ENCODE measurements around the gene BPI.
A peak's percentile ranks its signal among the peaks of the same experiment; 100 is the strongest.
"Not testable (repeated sequence)": the region's sequence is repeated elsewhere in the genome, so short reads cannot be mapped to it uniquely, and the experiment has no call there.

Gene BPI

DNA sequence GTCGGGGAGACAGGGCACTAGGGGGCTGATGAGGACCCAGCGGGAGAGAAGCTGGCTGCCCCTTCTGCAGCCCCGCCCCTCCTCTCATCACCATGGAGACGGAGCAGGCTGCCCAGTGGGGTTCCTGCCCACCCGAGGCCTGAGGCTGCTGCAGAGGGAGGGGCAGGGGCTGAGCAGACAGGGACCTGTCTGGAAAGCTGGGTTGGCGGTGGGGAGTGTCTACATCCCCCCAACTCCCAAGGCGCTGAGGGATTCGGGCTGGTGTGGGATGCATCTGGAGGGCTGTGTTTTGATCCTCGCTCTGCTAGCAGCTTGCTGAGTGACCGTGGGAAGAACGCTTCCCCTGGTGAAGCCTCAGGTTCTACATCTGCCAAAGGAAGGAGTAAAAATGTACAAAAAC lies 1.2 kb upstream of the BPI start:
- DNase-seq (ENCODE audit: low read depth in 2 of 3, low spot score in 1 of 3) = no peak

DNA sequence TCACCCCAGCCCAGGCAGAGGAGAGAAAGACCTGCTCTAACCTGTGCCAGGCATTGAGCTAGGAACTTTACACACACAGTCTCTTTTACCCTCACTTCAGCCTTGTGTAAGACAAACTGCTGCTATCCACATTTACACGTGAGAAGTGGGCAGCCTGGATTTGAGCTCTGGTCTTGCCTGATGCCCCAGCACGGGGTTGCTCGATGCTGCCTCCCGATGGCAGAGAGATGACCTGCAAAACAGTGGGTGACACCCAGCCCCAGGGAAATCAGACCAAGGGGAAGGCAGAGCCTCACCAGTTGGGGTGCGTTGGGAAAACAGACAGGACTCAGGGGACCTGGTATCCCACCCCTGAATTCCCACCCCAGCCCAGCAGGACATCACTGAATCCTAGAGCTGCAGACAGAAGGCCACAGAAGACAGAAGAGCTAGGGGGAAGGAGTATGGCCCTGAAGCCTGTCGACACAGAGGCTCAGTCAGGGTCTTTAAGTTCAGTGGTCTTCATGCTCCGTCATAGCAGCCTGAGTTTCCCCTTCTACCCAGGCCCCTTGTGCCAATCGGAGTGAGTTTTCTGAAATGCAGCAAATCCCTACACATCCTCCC lies 990 bp downstream of the BPI start:
- peak in 1 of 3 donors; percentile 8 for DNase-seq (ENCODE audit: low read depth in 2 of 3, low spot score in 1 of 3)

DNA sequence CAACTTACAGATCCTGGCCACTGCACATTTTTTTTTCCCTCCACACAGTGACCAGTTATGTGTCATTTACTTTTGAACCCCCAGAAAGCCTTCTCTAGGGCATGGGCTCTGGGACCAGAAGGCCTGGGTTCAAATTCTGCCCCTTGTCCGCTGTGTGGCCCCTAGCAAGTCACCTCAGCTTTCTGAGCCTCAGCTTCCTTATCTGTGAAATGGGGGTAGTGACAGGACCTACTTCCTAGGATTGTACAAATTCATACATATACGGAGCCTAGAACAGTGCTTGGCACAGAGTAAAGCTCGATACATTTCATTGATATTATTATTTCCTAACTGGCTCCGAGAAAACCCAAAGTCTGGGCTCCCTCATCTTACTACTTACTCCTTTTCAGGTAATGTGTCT lies 1.6 kb downstream of the BPI start:
- DNase-seq (ENCODE audit: low read depth in 2 of 3, low spot score in 1 of 3) = no peak

DNA sequence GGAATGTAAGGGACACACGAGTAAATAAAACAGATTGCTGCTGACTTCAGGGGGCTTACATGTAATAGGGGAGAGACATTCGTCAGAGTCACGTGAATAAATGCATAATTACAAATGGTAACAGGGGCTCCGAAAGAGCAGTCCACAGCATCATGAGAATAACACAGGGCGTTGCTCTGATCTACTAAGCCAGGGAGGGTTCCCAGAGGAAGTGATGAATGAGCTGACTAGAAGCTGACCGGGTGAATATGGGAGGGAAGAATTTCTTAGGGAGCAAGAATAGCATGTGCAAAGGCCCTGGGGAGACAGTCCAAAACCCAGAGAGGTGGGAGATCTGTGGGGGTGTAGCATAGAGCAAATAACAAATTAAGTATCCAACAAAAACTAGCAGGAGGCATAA lies 2.4 kb downstream of the BPI start:
- DNase-seq (ENCODE audit: low read depth in 2 of 3, low spot score in 1 of 3) = no peak

DNA sequence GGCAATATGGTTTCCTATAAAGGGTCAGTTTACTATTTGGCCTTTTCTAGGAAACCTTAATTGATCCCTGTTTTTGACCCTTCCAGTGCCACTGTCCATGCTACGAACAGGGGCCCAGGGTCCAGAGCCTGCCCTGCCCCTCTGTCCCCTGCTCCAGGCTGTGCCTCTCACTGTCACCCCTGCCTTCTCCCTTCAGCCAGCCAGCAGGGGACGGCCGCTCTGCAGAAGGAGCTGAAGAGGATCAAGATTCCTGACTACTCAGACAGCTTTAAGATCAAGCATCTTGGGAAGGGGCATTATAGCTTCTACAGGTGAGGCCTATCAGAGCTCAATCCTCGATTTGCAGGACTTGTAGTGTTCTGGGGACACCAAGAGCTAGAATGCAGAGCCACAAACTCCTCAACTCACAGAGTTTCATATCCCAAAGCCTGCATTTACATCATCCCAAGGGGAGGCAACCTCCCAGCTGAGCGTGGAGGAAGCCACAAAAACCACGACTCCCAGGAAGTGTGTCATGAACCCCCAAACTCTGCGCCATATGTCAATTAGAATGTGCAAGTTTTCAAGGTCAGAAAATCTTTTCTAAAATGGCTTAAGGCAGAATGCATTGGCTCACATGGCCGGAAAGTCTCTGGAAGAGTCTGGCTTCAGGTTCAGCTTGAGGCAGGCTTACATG lies 3.6 kb downstream of the BPI start:
- no peak for DNase-seq (ENCODE audit: low read depth in 2 of 3, low spot score in 1 of 3)

DNA sequence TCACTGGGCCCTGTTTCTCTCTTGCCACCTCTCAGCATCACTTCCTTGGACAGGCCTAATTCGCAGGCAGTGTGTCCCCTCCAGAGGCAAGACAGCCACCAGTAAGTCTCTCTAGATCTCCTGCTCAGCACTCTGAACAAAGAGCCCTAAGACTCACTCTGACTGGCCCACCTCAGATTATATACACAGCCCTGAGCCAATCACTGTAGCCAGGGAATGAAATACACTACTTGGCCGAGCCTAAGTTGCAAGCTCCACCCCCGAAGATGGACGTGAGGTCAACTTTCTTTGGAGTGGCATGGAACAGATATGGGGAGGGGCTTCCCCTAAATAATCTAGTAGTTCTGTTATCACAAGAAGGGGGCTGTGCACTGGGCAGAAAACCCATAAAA lies 4.1 kb downstream of the BPI start:
- no peak for DNase-seq (ENCODE audit: low read depth in 2 of 3, low spot score in 1 of 3)

DNA sequence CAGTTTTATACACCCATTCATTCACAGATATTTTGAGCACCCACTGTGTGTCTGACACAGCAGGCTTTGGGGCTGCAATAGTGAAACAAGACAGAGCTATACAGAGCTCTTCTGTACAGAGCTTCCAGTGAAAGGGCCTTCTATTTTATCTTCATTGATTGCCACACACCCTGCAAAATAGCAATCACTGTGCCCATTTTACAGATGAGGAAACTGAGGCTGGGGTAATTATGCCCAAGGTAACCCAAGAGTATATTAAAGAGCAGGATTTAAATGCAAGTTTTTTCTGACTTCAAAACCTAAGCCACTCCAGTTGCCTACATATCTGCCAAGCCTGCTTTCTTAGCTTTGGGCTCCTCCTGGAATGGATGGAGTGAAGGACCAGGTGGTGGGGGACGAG lies 4.5 kb downstream of the BPI start:
- no peak for DNase-seq (ENCODE audit: low read depth in 2 of 3, low spot score in 1 of 3)

DNA sequence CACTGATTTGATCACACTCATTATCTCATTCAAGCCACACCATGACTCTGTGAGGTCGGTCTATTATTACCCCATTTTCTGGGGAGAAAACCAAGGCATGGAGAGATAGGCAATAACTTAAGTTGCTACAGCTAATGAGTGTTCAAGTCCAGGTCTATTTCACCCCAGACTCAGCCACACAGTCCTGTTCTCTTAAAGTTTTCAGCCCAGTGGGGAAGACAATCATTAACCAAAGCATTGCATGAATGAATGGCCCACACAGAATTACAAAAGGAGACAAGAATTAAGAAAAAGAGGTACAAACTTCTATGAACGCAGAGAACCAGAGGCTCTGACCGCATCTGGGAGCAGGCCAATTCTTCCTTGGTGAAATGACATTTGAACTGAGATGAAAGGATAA lies 7.1 kb downstream of the BPI start:
- no peak for DNase-seq (ENCODE audit: low read depth in 2 of 3, low spot score in 1 of 3)

DNA sequence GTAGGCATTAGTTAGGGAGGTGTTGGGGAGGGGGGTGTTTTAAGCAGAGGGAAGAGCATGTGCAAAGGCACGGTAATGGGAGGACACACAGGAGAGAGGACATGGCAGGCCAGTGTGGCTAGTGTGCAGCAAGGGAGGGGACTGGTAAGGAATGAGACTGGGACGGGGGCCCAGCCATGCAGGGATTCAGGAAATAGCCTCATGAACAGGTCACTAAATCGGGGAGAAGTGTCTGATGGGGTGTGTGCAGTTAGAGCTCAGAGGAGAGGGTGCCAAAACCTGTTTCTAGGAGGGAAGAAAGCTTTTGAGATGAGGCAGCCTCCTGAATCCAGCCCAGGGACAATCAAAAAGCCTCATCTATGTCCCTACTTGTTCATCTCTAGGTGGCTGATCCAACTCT lies 7.5 kb downstream of the BPI start:
- no peak for DNase-seq (ENCODE audit: low read depth in 2 of 3, low spot score in 1 of 3)

DNA sequence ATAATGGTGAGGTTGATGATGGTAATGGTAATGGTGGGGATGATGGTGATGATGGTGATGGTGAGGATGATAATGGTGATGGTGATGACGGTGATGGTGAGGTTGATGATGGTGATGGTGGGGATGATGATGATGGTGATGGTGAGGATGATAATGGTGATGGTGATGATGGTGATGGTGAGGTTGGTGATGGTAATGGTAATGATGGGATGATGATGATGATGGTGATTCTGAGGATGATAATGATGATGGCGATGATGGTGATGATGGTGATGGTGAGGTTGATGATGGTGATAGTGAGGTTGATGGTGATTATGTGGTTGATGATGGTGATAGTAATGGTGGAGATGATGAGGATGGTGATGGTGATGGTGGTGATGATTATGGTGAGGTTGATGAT lies 9.7 kb downstream of the BPI start:
- DNase-seq (ENCODE audit: low read depth in 2 of 3, low spot score in 1 of 3) = no peak

DNA sequence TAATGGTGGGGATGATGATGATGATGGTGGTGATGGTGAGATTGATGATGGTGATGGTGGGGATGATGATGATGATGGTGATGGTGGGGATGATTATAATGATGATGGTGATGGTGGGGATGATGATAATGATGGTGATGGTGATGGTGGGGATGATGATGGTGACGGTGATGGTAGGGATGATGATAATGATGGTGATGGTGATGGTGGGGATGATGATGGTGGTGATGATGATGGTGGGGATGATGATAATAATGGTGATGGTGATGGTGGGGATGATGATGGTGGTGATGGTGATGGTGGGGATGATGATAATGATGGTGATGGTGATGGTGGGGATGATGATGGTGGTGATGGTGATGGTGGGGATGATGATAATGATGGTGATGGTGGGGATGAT lies 10.4 kb downstream of the BPI start:
- not testable (repeated sequence) for DNase-seq (ENCODE audit: low read depth in 2 of 3, low spot score in 1 of 3)

DNA sequence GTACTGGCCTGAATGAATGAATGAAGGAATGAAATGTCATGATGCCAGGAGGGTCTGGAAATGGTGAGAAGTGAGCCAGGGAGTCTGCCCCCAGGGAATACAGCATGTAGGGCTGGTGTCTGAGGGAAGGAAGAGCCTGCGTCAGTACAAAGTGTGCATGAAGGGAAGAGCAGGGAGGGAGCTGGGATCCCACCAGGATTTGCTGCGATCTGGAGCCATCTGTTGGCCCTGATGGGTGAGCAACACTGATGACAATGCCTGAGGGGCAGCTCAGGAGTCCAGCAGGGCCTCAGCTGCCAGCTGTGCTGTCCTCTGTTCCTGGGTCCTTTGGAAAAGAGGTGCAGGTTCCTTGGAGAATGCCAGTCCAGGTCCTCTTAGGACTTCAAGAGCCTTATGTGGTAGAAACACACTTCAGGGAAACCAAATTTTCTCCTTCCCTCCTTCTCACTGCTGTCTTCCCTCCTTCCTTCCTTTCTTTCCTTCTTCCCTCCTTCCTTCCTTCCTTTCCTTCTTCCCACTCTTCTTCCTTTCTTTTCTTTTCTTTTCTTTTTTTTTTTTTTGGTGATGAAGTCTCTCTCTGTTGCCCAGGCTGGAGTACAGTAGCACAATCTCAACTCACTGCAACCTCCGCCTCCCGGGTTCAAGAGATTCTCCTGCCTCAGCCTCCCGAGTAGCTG lies 11.5 kb downstream of the BPI start:
- DNase-seq (ENCODE audit: low read depth in 2 of 3, low spot score in 1 of 3) = no peak

DNA sequence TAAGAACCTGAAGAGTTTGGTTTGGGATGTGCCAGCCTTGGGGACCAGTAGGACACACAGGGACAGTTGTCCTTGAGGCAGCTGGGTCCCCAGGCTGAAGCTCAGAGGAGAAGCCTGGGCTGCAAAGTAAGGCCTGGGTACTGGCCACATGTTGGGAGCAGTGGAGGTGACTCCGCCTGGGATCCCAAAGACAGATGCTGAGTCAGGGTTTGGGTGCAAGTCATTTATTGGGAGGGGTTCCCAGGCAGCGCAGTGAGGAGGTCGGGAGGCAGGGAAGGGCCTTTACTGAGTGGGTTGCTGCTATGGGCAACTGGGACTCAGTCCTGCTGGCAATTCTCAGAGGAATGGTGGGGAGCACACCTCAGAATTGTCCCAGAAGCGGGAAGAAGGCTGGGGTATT lies 12.4 kb downstream of the BPI start:
- DNase-seq (ENCODE audit: low read depth in 2 of 3, low spot score in 1 of 3) = no peak

DNA sequence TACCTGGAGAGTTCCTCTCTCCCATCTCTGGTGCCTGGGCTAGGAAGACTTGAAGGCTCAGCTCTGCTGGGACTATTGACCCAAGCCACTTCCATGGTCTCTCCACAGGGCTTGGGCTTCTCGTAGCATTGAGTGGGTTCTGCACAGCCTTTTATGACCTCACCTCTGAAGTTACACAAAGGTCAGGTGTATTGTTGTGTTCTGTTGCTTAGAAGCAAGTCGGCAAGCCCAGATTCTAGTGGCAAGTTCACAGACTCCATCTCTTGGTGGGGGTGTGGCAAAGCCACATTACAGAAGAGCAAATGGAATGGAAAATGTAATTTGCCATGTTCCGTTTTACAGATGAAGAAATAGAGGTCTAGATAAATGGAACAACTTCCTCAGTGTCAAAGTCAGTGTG lies 13.5 kb downstream of the BPI start:
- no peak for DNase-seq (ENCODE audit: low read depth in 2 of 3, low spot score in 1 of 3)

DNA sequence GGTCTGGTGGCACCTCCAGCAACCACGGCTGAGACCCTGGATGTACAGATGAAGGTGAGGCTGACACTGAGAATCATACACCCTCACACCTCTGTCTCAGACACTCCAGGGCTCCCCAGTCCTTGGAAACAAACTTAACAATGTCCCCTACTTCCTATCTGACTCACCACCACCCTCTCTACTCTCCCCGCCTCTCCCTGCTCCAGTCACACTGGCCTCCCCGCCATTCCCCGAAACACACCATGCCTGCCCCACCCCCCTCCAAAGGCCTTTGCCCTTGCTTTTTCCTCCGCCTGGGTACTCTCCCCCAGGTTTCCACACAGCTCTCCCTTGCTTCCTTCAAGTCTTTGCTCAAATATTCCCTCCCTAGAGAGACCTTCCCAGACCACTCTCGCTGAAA lies 16.3 kb downstream of the BPI start:
- DNase-seq (ENCODE audit: low read depth in 2 of 3, low spot score in 1 of 3) = no peak

DNA sequence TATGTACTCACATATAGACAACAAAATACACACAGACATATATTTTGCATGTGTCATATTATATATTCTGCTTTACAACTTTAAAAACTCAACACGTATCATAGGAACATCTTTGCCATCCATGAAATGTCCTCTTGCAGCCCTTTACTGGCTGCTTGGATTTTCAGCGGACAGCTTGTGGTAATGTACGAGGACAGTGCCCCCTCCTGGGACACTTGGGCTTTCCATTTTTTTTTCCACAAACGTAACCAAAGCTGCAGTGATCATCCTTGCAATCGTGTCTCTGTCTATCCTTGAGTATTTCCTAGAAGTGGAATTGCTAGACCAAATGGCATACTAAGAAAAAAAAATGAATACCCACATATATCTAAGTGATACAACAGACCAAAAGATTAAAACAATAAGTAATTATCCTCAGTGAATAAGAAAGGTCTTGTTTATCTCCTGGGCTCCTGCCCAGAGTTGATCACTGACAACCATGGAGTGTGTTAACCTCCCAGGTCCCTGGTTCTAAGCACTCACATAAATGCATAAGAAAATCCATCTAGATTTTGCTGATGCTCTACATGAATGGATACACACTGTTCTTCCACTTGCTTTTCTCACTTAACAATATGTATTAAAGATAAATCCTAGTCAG lies 18.1 kb downstream of the BPI start:
- DNase-seq (ENCODE audit: low read depth in 2 of 3, low spot score in 1 of 3) = no peak

DNA sequence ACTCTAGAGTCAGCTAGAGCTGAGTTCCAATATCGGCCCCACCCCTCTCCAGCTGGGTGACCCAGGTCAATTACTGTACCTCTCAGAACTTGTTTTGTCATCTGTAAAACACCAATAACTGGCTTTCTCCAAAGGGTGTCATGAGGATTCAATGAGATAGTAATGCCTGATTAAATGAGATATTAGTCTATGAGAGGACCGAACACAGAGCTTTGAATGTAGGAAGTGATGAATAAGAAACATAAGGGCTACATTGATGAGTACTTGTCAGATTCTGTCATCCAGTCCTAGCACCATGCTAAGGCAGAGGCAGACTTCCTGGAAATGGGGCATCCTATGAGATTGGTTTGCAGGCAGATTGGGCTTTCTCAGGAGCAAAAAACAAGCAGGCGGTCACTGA lies 20.2 kb downstream of the BPI start:
- DNase-seq (ENCODE audit: low read depth in 2 of 3, low spot score in 1 of 3) = no peak

DNA sequence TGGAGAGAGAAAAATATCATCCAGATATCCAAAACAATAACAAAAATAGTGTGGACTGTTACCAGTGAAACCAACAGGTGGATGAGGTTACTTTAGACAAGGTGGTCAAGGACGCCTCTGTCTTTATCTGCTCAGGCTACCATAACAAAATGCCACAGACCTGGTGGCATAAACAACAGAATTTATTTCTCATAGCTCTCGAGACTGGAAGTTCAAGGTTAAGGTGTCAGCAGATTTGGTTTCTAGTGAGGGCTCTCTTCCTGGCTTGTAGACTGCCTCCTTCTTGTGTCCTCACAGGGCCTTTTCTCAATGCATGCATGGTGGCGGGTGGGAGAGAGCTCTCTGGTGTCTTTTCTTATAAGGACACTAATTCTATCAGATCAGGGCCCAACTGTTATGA lies 21.2 kb downstream of the BPI start:
- no peak for DNase-seq (ENCODE audit: low read depth in 2 of 3, low spot score in 1 of 3)

DNA sequence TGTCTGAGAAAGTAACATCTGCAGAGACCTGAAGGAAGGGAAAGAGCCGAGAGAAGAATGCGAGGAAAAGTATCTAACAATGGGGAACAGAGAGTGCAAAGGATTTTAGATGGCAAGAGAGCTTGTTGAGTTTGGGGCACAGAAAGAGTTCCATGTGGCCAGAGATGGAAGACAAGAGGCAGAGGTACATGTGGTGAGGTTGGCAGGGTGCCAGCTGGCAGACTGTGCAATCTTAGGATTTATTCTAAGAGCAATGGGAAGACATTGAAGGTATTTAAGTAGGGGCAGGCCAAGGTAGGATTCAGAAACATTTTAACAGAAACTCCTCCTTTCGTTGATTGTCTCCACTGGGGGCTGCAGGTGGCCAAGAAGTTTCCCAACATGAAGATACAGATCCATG lies 21.9 kb downstream of the BPI start:
- no peak for DNase-seq (ENCODE audit: low read depth in 2 of 3, low spot score in 1 of 3)

DNA sequence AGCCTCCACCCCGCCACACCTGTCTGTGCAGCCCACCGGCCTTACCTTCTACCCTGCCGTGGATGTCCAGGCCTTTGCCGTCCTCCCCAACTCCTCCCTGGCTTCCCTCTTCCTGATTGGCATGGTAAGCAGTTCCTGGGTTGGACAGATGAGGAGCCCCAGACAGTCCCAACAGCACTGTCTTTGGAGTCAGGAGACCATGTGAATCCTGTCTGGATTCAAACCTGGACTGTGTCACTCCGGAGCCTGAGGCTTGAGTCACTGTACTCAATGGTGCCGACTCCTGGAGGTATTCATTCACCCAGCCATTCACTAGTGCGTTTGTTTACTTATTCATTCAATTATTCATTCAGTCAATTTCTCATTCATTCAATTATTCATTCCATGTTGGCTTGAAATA lies 22.4 kb downstream of the BPI start:
- no peak for DNase-seq (ENCODE audit: low read depth in 2 of 3, low spot score in 1 of 3)

DNA sequence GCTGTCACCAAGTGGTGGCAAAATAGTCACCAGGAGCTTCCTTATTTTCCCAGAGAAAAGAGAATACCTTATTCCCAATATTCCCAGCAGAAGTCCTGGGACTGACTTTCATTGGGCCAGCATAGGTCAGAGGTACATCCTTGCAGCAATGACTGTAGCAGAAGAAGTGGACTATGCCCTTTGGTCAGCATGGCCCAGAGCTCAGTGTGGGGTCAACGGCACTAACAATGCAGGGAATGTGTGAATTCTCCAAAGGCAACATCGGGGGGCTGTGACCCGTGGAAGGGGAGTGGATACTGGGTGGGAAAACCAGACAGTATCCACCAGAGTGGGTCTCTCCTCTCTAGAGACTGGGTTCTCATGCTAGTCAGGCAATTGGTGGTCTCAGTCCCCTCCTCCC lies 26.7 kb downstream of the BPI start:
- no peak for DNase-seq (ENCODE audit: low read depth in 2 of 3, low spot score in 1 of 3)

DNA sequence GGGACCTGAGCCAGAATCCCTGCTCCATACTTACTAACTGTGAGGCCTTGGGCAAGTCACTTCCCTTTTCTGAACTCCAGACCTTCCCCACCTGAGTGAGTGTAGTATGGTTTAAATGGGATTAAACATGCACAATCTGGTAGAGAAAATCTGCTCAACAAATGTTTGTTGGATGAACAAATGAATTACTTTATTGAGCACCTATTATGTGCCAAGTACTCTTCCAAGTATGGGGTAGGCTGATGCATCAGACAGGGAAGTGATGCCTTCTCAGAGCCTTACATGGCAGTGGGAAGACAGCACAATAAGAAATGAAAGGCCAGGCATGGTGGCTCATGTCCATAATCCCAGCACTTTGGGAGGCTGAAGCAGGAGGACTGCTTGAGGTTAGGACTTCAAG lies 27.3 kb downstream of the BPI start:
- no peak for DNase-seq (ENCODE audit: low read depth in 2 of 3, low spot score in 1 of 3)
